ENCODE measurements around the gene GDPD1. TPM values are rescaled to one million over a fixed set of nuclear protein-coding genes. Genes with fewer than 3 reads are reported as not detected.
"Not testable (repeated sequence)": the region's sequence is repeated elsewhere in the genome, so short reads cannot be mapped to it uniquely, and the experiment has no call there.

The GDPD1 gene
- total and polyA plus RNA-seq, 9 of the 15 experiments (the other 6 are each of a cell fraction or from before 2014, with no cell fraction given) = 5.7 to 15.2 (median 9.3) TPM

GRCh38 chr17:59290302-59290998, 70.1 kb downstream of the GDPD1 start (continued):
- TF ChIP-seq EHMT2 (IDR thresholded peaks at IDR 0.05) (0 out of 2 replicates have a peak, but pooled peaks have one; percentile 27), ZNF140 (CRISPR knock-in tag; IDR thresholded peaks at IDR 0.05) (0 out of 2 replicates have a peak, but pooled peaks have one; percentile 53), SUPT5H (IDR thresholded peaks at IDR 0.05) (0 out of 2 replicates have a peak, but pooled peaks have one; percentile 29), MAX (CRISPR knock-in tag; IDR thresholded peaks at IDR 0.05) (peak; percentile 100), NRF1 (conservative IDR thresholded peaks at IDR 0.05 in 1 of 2, IDR thresholded peaks at IDR 0.05 in 1 of 2) (peak; percentile 56 to 59), VEZF1 (CRISPR knock-in tag; IDR thresholded peaks at IDR 0.05) (peak; percentile 66), DPF2 (IDR thresholded peaks at IDR 0.05) (peak; percentile 98), SMARCC2 (IDR thresholded peaks at IDR 0.05; ENCODE audit: low read depth) (peak; percentile 97), RAD51 (IDR thresholded peaks at IDR 0.05; ENCODE audit: borderline replicate concordance, low read depth) (peak; percentile 64; the same call in 1 of the 2 replicates), ETV6 (IDR thresholded peaks at IDR 0.05; ENCODE audit: borderline replicate concordance in 1 of 2, low read depth in 2 of 2, low read length in 1 of 2) (peak in 1 of 2 experiments; percentile 74; a peak in 1 of 4 replicates), TARDBP (IDR thresholded peaks at IDR 0.05) (peak; percentile 97), TSHZ1 (CRISPR knock-in tag; IDR thresholded peaks at IDR 0.05) (peak; percentile 77; the same call in 1 of the 2 replicates), RHOXF2B (CRISPR knock-in tag; conservative IDR thresholded peaks at IDR 0.05) (0 out of 2 replicates have a peak, but pooled peaks have one; percentile 21), MIER1 (IDR thresholded peaks at IDR 0.05; ENCODE audit: low read depth) (peak; percentile 52; the same call in 1 of the 2 replicates), ATF1 (tag; IDR thresholded peaks at IDR 0.05) (peak; percentile 86), MYNN (IDR thresholded peaks at IDR 0.05) (peak; percentile 82; the same call in 1 of the 2 replicates), TFAP4 (CRISPR knock-in tag; IDR thresholded peaks at IDR 0.05; ENCODE audit: borderline replicate concordance) (peak; percentile 76; the same call in 1 of the 2 replicates), MTA1 (IDR thresholded peaks at IDR 0.05; ENCODE audit: borderline replicate concordance) (peak; percentile 80; the same call in 1 of the 2 replicates), CBFA2T2 (conservative IDR thresholded peaks at IDR 0.05) (peak; percentile 98), KLF13 (tag; IDR thresholded peaks at IDR 0.05; ENCODE audit: borderline replicate concordance, low read depth) (peak; percentile 54), ARID1B (IDR thresholded peaks at IDR 0.05) (peak; percentile 99)
- not testable (repeated sequence) for TF ChIP-seq ETV6 (CRISPR knock-in tag; IDR thresholded peaks at IDR 0.05; ENCODE audit: borderline replicate concordance); ATF1 (CRISPR knock-in tag; IDR thresholded peaks at IDR 0.05); MYNN (CRISPR knock-in tag; IDR thresholded peaks at IDR 0.05)

Data from K562 (cell line).